Ishikawa (cell line): ENCODE data around the gene EIF2B1.

ENCODE experiments used
- CREB1 ChIP-seq: IDR thresholded peaks from 2 replicates; pipeline ENCODE4 v1.6.1; 2012; ENCODE audit warnings: low read depth
- EP300 ChIP-seq: IDR thresholded peaks from 2 replicates; pipeline ENCODE4 v1.6.1; 2012; ENCODE audit warnings: borderline replicate concordance
- FOXM1 ChIP-seq: IDR thresholded peaks from 2 replicates; pipeline ENCODE4 v1.6.1; 2012; ENCODE audit warnings: low read depth, borderline replicate concordance
- MAX ChIP-seq: IDR thresholded peaks from 2 replicates; pipeline ENCODE4 v1.6.1; 2012
- NFIC ChIP-seq: IDR thresholded peaks from 2 replicates; pipeline ENCODE4 v1.6.1; 2012
- RAD21 ChIP-seq: IDR thresholded peaks from 2 replicates; pipeline ENCODE4 v1.6.1; 2012; ENCODE audit warnings: low read depth
- REST ChIP-seq: IDR thresholded peaks from 2 replicates; pipeline ENCODE4 v1.6.1; 2012; ENCODE audit warnings: low read depth, mild to moderate bottlenecking
- TAF1 ChIP-seq: IDR thresholded peaks from 2 replicates; pipeline ENCODE4 v1.6.1; 2012; ENCODE audit warnings: low read depth, mild to moderate bottlenecking
- TCF12 ChIP-seq: IDR thresholded peaks from 2 replicates; pipeline ENCODE4 v1.6.1; 2012; ENCODE audit warnings: low read depth
- YY1 ChIP-seq: IDR thresholded peaks from 2 replicates; pipeline ENCODE4 v1.6.1; 2012; ENCODE audit warnings: low read depth
- ZBTB7A ChIP-seq: IDR thresholded peaks from 2 replicates; pipeline ENCODE4 v1.6.1; 2012; ENCODE audit warnings: low read depth

GRCh38 chr12:123614110-123614509 lies 19.4 kb downstream of the EIF2B1 start:
- TF ChIP-seq EP300 (no peak), ZBTB7A (no peak), RAD21 (no peak), CREB1 (no peak), REST (no peak), TCF12 (no peak), TAF1 (no peak), NFIC (no peak), FOXM1 (no peak), MAX (no peak), YY1 (no peak)
